ENCODE data around the gene C1QTNF6.

The C1QTNF6 gene

GRCh38 chr22:37210041-37210803 lies 22.2 kb upstream of the C1QTNF6 start:
- TF ChIP-seq PPARA (CRISPR knock-in tag; IDR thresholded peaks at IDR 0.05; ENCODE audit: borderline replicate concordance) (no peak), ZFP3 (CRISPR knock-in tag; IDR thresholded peaks at IDR 0.05) (no peak), ZC3H10 (CRISPR knock-in tag; IDR thresholded peaks at IDR 0.05) (no peak), CSRNP3 (CRISPR knock-in tag; IDR thresholded peaks at IDR 0.05) (no peak), TCF4 (CRISPR knock-in tag; IDR thresholded peaks at IDR 0.05; ENCODE audit: borderline replicate concordance) (no peak), TOX (CRISPR knock-in tag; IDR thresholded peaks at IDR 0.05; ENCODE audit: borderline replicate concordance) (no peak)
- ATAC-seq = no peak

GRCh38 chr22:37209140-37209845 lies 21.2 kb upstream of the C1QTNF6 start:
- ATAC-seq = no peak
- no peak for TF ChIP-seq CSDC2 (CRISPR knock-in tag; IDR thresholded peaks at IDR 0.05)
- TF ChIP-seq OSR1 (CRISPR knock-in tag; IDR thresholded peaks at IDR 0.05) = no peak
- TF ChIP-seq GLIS3 (CRISPR knock-in tag; IDR thresholded peaks at IDR 0.05) = no peak
- TF ChIP-seq ZNF8 (CRISPR knock-in tag; IDR thresholded peaks at IDR 0.05) = no peak
- TF ChIP-seq, protein P1, sequence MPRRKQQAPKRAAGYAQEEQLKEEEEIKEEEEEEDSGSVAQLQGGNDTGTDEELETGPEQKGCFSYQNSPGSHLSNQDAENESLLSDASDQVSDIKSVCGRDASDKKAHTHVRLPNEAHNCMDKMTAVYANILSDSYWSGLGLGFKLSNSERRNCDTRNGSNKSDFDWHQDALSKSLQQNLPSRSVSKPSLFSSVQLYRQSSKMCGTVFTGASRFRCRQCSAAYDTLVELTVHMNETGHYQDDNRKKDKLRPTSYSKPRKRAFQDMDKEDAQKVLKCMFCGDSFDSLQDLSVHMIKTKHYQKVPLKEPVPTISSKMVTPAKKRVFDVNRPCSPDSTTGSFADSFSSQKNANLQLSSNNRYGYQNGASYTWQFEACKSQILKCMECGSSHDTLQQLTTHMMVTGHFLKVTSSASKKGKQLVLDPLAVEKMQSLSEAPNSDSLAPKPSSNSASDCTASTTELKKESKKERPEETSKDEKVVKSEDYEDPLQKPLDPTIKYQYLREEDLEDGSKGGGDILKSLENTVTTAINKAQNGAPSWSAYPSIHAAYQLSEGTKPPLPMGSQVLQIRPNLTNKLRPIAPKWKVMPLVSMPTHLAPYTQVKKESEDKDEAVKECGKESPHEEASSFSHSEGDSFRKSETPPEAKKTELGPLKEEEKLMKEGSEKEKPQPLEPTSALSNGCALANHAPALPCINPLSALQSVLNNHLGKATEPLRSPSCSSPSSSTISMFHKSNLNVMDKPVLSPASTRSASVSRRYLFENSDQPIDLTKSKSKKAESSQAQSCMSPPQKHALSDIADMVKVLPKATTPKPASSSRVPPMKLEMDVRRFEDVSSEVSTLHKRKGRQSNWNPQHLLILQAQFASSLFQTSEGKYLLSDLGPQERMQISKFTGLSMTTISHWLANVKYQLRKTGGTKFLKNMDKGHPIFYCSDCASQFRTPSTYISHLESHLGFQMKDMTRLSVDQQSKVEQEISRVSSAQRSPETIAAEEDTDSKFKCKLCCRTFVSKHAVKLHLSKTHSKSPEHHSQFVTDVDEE (CRISPR knock-in tag; IDR thresholded peaks at IDR 0.05) = no peak
- TF ChIP-seq ISL1 (CRISPR knock-in tag; IDR thresholded peaks at IDR 0.05) = no peak
- no peak for TF ChIP-seq BACH2 (CRISPR knock-in tag; IDR thresholded peaks at IDR 0.05; ENCODE audit: borderline replicate concordance)
- no peak for TF ChIP-seq PPARA (CRISPR knock-in tag; IDR thresholded peaks at IDR 0.05; ENCODE audit: borderline replicate concordance)
- TF ChIP-seq ESRRG (CRISPR knock-in tag; IDR thresholded peaks at IDR 0.05) = no peak
- TF ChIP-seq ZFP3 (CRISPR knock-in tag; IDR thresholded peaks at IDR 0.05) = no peak
- TF ChIP-seq ZFP30 (CRISPR knock-in tag; IDR thresholded peaks at IDR 0.05) = no peak
- no peak for TF ChIP-seq ZNF70 (CRISPR knock-in tag; IDR thresholded peaks at IDR 0.05)
- no peak for TF ChIP-seq ZNF565 (CRISPR knock-in tag; conservative IDR thresholded peaks at IDR 0.05; ENCODE audit: low read depth)
- TF ChIP-seq PATZ1 (CRISPR knock-in tag; IDR thresholded peaks at IDR 0.05; ENCODE audit: borderline replicate concordance) = no peak
- no peak for TF ChIP-seq CREB5 (CRISPR knock-in tag; IDR thresholded peaks at IDR 0.05; ENCODE audit: low read depth)
- TF ChIP-seq ZC3H10 (CRISPR knock-in tag; IDR thresholded peaks at IDR 0.05) = no peak
- no peak for TF ChIP-seq RARB (CRISPR knock-in tag; IDR thresholded peaks at IDR 0.05)
- no peak for TF ChIP-seq CSRNP3 (CRISPR knock-in tag; IDR thresholded peaks at IDR 0.05)
- TF ChIP-seq, protein P2, sequence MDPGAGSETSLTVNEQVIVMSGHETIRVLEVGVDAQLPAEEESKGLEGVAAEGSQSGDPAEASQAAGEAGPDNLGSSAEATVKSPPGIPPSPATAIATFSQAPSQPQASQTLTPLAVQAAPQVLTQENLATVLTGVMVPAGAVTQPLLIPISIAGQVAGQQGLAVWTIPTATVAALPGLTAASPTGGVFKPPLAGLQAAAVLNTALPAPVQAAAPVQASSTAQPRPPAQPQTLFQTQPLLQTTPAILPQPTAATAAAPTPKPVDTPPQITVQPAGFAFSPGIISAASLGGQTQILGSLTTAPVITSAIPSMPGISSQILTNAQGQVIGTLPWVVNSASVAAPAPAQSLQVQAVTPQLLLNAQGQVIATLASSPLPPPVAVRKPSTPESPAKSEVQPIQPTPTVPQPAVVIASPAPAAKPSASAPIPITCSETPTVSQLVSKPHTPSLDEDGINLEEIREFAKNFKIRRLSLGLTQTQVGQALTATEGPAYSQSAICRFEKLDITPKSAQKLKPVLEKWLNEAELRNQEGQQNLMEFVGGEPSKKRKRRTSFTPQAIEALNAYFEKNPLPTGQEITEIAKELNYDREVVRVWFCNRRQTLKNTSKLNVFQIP (CRISPR knock-in tag; IDR thresholded peaks at IDR 0.05; ENCODE audit: borderline replicate concordance, low read depth) = no peak
